Right lobe of liver (tissue), 6 donors: Measurements from ENCODE around the gene KIF25. TPM values are rescaled to one million over a fixed set of nuclear protein-coding genes. Genes with fewer than 3 reads are reported as not detected.

ENCODE experiments used
- ATAC-seq, 4 donors: fragments of 200-7000 bp; cut with Tn5 transposase; one replicate each; pipeline ENCODE4 v1.9.1; 2020; ENCODE audit warnings: mild to moderate bottlenecking in 4 of 4, moderate library complexity in 4 of 4
- DNase-seq, 3 donors: peaks; one replicate each; pipeline ENCODE4 v3.0.0-alpha.2; 2020
- H3K27ac ChIP-seq, 3 donors: fragments of 200-600 bp; one replicate each; pipeline ENCODE4 v1.8.0; 2022
- H3K27me3 ChIP-seq, 2 donors: fragments of 200-600 bp; one replicate each; pipeline ENCODE4 v1.8.0; 2022
- H3K36me3 ChIP-seq, 4 donors: fragments of 200-600 bp; sonication (generic) in 1 of 4; one replicate each; pipeline versions ENCODE4 v1.5.1 to v1.8.0; 2017 to 2022; ENCODE audit warnings: control low read depth in 1 of 4
- H3K4me1 ChIP-seq, 4 donors: fragments of 200-600 bp; sonication (generic) in 1 of 4; one replicate each; pipeline versions ENCODE4 v1.5.1 to v1.8.0; 2017 to 2022; ENCODE audit warnings: control low read depth in 1 of 4
- H3K4me3 ChIP-seq, 3 donors: fragments of 200-600 bp; one replicate each; pipeline ENCODE4 v1.8.0; 2022
- H3K9me3 ChIP-seq, 4 donors: fragments of 200-600 bp; sonication (generic) in 1 of 4; one replicate each; pipeline versions ENCODE4 v1.5.1 to v1.8.0; 2017 to 2022; ENCODE audit warnings: control low read depth in 1 of 4
- CTCF ChIP-seq, 4 donors: fragments of 200-600 bp in 3 of 4; fragments of 450-650 bp in 1 of 4; IDR thresholded peaks; one replicate each; pipeline versions ENCODE4 v1.5.1 to v1.8.0; 2016 to 2022; ENCODE audit warnings: antibody characterized with exemption in 4 of 4, mild to moderate bottlenecking in 2 of 4
- POLR2A ChIP-seq: fragments of 450-650 bp; IDR thresholded peaks from one replicate; pipeline ENCODE4 v1.6.1; 2017; ENCODE audit warnings: antibody characterized with exemption, mild to moderate bottlenecking
- WGBS: methylation state at CpG from one replicate; pipeline ENCODE4 v1.1.6; 2018; ENCODE audit warnings: low coverage, low lambda C conversion rate; ENCODE audit not compliant: insufficient coverage; ENCODE audit errors: missing lambda C conversion rate; 5-methylcytosine and 5-hydroxymethylcytosine counted together
- intact Hi-C, 2 donors: fragments of 100-400 bp; cut with DNase I; formaldehyde crosslinking; loops; one replicate each; pipeline versions ENCODE4 v1.11.2 to v1.14.1; 2022
- total RNA-seq, 6 experiments: library from RNA; depleted of rRNA in 2 of 6; stranded (reverse); fragments of >200 nt in 2 of 6; fragmentation: NEBNext Ultra II Directional in 3 of 6; extraction: Animal tissue kit (Norgen Biotek cat#: 25700) in 3 of 6; gene quantifications; one replicate each; pipeline versions ENCODE4 v1.1.0 to v1.2.4, GENCODE V29; 2016 to 2023
- donor health status: DM: no; HTN: yes; CAD: no.
- donor health status: DM: no; HTN: no; CAD: no.
- donor health status: DM: no; HTN: no; CAD: no.
- donor health status: DM: no; HTN: yes; CAD: no.
- donor health status: DM: no; HTN: yes; CAD: no.

The KIF25 gene
- total RNA-seq, 6 experiments from 2014 or later = 0.15 TPM; not detected in 5

GRCh38 chr6:168004023-168004422 is 6.6 kb downstream of the KIF25 start:
- Histone ChIP-seq H3K9me3 (no peaks in the 10 kb centered on the region), H3K36me3 (no peaks in the 10 kb centered on the region), H3K4me1 (no peaks in the 10 kb centered on the region), H3K27me3 (no peaks in the 10 kb centered on the region), H3K4me3 (no peak overlapping the region), H3K27ac (no peak overlapping the region)
- DNase-seq (no peak), ATAC-seq (no peak)
- WGBS = 72% methylated on average over 7 of the region's 7 CpGs
- TF ChIP-seq CTCF (IDR thresholded peaks at IDR 0.05) (no peak), POLR2A (no peak)
- intact Hi-C loops = no loop called here

- H3K9me3 ChIP-seq = no peaks in the 10 kb centered on the region
- H3K36me3 ChIP-seq = no peaks in the 10 kb centered on the region
- no peak overlapping the region for H3K4me3 ChIP-seq
- H3K27ac ChIP-seq = no peak overlapping the region
- WGBS = 93% methylated on average over 6 of the region's 11 CpGs
- ATAC-seq = no peak
- TF ChIP-seq CTCF (IDR thresholded peaks at IDR 0.05) (no peak), POLR2A (no peak)
- no peak for DNase-seq
- H3K4me1 ChIP-seq = no peaks in the 10 kb centered on the region
- H3K27me3 ChIP-seq = no peaks in the 10 kb centered on the region
- intact Hi-C loops = no loop called here
Observed at GRCh38 chr6:168004945-168005344, 7.5 kb downstream of the KIF25 start.

- H3K27me3 ChIP-seq = no peaks in the 10 kb centered on the region
- H3K4me3 ChIP-seq = no peak overlapping the region
- intact Hi-C loops = no loop called here
- no peaks in the 10 kb centered on the region for H3K9me3 ChIP-seq
- H3K27ac ChIP-seq = no peak overlapping the region
- no peaks in the 10 kb centered on the region for H3K4me1 ChIP-seq
- ATAC-seq (no peak), DNase-seq (no peak)
- no peak for TF ChIP-seq POLR2A
- TF ChIP-seq CTCF (IDR thresholded peaks at IDR 0.05) = no peak
- WGBS = 89% methylated on average over 5 of the region's 6 CpGs
- no peaks in the 10 kb centered on the region for H3K36me3 ChIP-seq
Observed at GRCh38 chr6:168005796-168006195, 8.3 kb downstream of the KIF25 start.

- Histone ChIP-seq H3K4me3 (no peak overlapping the region), H3K9me3 (peaks cover 0 to 4% (median 0%) of the 10 kb centered on the region in 4 donors), H3K27me3 (no peaks in the 10 kb centered on the region), H3K36me3 (no peaks in the 10 kb centered on the region), H3K4me1 (no peaks in the 10 kb centered on the region), H3K27ac (no peak overlapping the region)
- peak in 2 of 4 donors; percentile 32 to 69 for ATAC-seq
- intact Hi-C loops = no loop called here
- 42% methylated on average over 3 of the region's 3 CpGs for WGBS
- DNase-seq = no peak
- TF ChIP-seq POLR2A (no peak), CTCF (IDR thresholded peaks at IDR 0.05) (no peak)
Observed at GRCh38 chr6:168007592-168008338, 10.3 kb downstream of the KIF25 start.
